Peyer's patch (tissue), 4 donors: ENCODE measurements around the gene BSX. TPM values are rescaled to one million over a fixed set of nuclear protein-coding genes. Genes with fewer than 3 reads are reported as not detected.

Experiments
- DNase-seq, 3 donors: peaks; one replicate each; pipeline ENCODE4 v3.0.0-alpha.2; 2017 to 2019
- H3K27ac ChIP-seq, 4 donors: fragments of 200-600 bp; sonication (generic); one replicate each; pipeline ENCODE4 v1.5.1; 2016 to 2019
- H3K27me3 ChIP-seq, 2 donors: fragments of 200-600 bp; sonication (generic); one replicate each; pipeline ENCODE4 v1.5.1; 2019
- H3K36me3 ChIP-seq, 3 donors: fragments of 200-600 bp; sonication (generic); one replicate each; pipeline ENCODE4 v1.5.1; 2016 to 2019
- H3K4me1 ChIP-seq, 4 donors: fragments of 200-600 bp; sonication (generic); one replicate each; pipeline ENCODE4 v1.5.1; 2016 to 2019
- H3K4me3 ChIP-seq, 4 donors: fragments of 200-600 bp; sonication (generic); 1 replicate in 3 of 4; 2 replicates in 1 of 4; pipeline ENCODE4 v1.5.1; 2016 to 2019; ENCODE audit warnings: mild to moderate bottlenecking in 1 of 4
- H3K9me3 ChIP-seq, 4 donors: fragments of 200-600 bp; sonication (generic); one replicate each; pipeline ENCODE4 v1.5.1; 2016 to 2019; ENCODE audit warnings: mild to moderate bottlenecking in 1 of 4
- CTCF ChIP-seq, 6 experiments: fragments of 450-650 bp in 4 of 6; fragments of 200-600 bp in 2 of 6; sonication (generic) in 1 of 6; IDR thresholded peaks; one replicate each; pipeline ENCODE4 v1.5.1; 2017 to 2019; ENCODE audit warnings: antibody characterized with exemption in 6 of 6, mild to moderate bottlenecking in 3 of 6, moderate library complexity in 1 of 6
- POLR2A ChIP-seq, 2 donors: fragments of 450-650 bp; IDR thresholded peaks; one replicate each; pipeline ENCODE4 v1.5.1; 2017; ENCODE audit warnings: antibody characterized with exemption in 2 of 2, mild to moderate bottlenecking in 2 of 2, moderate library complexity in 2 of 2
- total RNA-seq, 4 donors: library from RNA; depleted of rRNA; stranded (reverse); fragments of >200 nt; gene quantifications; one replicate each; pipeline ENCODE4 v1.1.0, GENCODE V29; 2016

Gene BSX
- total RNA-seq, 4 donors from 2014 or later = not detected

- Histone ChIP-seq H3K9me3 (peaks cover 0 to 4% (median 0%) of the 10 kb centered on the region in 4 donors), H3K36me3 (no peaks in the 10 kb centered on the region), H3K4me3 (peak overlapping the region in 3 of 4 donors; percentile 44 to 63 (median 47)), H3K27ac (no peak overlapping the region), H3K4me1 (peaks cover 0 to 21% (median 0%) of the 10 kb centered on the region in 4 donors), H3K27me3 (peaks cover 0 to 52% of the 10 kb centered on the region in 2 donors)
- no peak for TF ChIP-seq POLR2A (IDR thresholded peaks at IDR 0.05)
- no peak for TF ChIP-seq CTCF (IDR thresholded peaks at IDR 0.05)
- DNase-seq = no peak
These were observed 2.0 kb upstream of the BSX start for GRCh38 chr11:122983438-122984185.

GRCh38 chr11:122979815-122980595 is 1.6 kb downstream of the BSX start:
- DNase-seq = no peak
- H3K4me1 ChIP-seq = peaks cover 0 to 35% (median 2%) of the 10 kb centered on the region in 4 donors
- H3K27me3 ChIP-seq = peaks cover 0 to 56% of the 10 kb centered on the region in 2 donors
- no peak for TF ChIP-seq POLR2A (IDR thresholded peaks at IDR 0.05)
- TF ChIP-seq CTCF (IDR thresholded peaks at IDR 0.05) = no peak
- no peaks in the 10 kb centered on the region for H3K36me3 ChIP-seq
- H3K4me3 ChIP-seq = no peak overlapping the region
- no peak overlapping the region for H3K27ac ChIP-seq
- peaks cover 0 to 4% (median 0%) of the 10 kb centered on the region in 4 donors for H3K9me3 ChIP-seq

GRCh38 chr11:122979103-122979814 is 2.4 kb downstream of the BSX start:
- Histone ChIP-seq H3K9me3 (peaks cover 0 to 4% (median 0%) of the 10 kb centered on the region in 4 donors), H3K27me3 (peaks cover 0 to 48% of the 10 kb centered on the region in 2 donors), H3K36me3 (no peaks in the 10 kb centered on the region), H3K27ac (no peak overlapping the region), H3K4me3 (no peak overlapping the region), H3K4me1 (peaks cover 0 to 27% (median 2%) of the 10 kb centered on the region in 4 donors)
- TF ChIP-seq CTCF (IDR thresholded peaks at IDR 0.05) = no peak
- no peak for TF ChIP-seq POLR2A (IDR thresholded peaks at IDR 0.05)
- DNase-seq = no peak

GRCh38 chr11:122978299-122978620 is 3.4 kb downstream of the BSX start:
- no peak for DNase-seq

More at GRCh38 chr11:122978299-122978620, 3.4 kb downstream of the BSX start:
- Histone ChIP-seq H3K9me3 (peaks cover 0 to 4% (median 0%) of the 10 kb centered on the region in 4 donors), H3K4me1 (peaks cover 0 to 20% (median 2%) of the 10 kb centered on the region in 4 donors), H3K36me3 (no peaks in the 10 kb centered on the region), H3K27me3 (peaks cover 0 to 39% of the 10 kb centered on the region in 2 donors), H3K4me3 (no peak overlapping the region), H3K27ac (no peak overlapping the region)
- no peak for TF ChIP-seq CTCF (IDR thresholded peaks at IDR 0.05)
- TF ChIP-seq POLR2A (IDR thresholded peaks at IDR 0.05) = no peak
